ENCODE data around the gene ACER2.

The ACER2 gene

DNA sequence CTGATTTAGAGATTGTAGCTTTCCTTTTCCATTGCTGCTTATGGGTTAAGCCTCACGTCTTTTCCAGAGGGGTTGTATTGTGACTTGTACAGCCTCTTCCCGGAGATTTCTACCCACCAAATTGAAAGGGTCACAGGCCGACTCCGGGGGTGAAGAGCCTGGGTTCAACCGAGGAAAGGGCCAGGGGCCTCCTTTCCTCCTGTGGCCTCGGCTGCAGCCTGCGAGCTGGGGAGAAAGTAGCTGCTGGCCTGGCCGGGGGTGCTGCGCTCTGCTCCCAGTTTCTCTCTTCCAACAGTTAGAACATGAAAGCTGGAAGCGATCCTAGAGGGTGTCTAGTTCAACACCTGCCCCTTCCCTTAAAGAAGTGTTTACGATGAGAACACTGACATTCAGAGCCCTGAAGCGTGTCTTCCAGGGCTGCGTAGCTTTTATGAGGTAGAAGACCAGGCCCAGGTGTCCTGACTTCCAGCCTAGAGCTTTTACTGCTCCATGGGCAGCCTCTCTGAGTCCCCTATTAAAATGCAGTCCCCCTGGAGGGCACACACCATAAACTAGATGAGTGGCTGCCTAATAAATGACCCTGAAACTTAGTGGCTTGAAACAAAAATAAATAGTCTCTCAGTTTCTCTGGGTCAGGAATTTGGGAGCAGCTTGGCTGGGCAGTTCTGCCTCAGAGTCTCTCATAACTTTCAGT lies 56.9 kb downstream of the ACER2 start:
- no peaks in the 10 kb centered on the region for H3K9me3 ChIP-seq (ENCODE audit: control insufficient read depth, low read length)
- no peak overlapping the region for H3K9ac ChIP-seq
- no peak overlapping the region for H2AFZ ChIP-seq
- H3K27me3 ChIP-seq (ENCODE audit: control insufficient read depth, insufficient read depth, low read length): no peaks in the 10 kb centered on the region
- no peak overlapping the region for H3K4me2 ChIP-seq (ENCODE audit: low read length)
- TF ChIP-seq, protein P1, sequence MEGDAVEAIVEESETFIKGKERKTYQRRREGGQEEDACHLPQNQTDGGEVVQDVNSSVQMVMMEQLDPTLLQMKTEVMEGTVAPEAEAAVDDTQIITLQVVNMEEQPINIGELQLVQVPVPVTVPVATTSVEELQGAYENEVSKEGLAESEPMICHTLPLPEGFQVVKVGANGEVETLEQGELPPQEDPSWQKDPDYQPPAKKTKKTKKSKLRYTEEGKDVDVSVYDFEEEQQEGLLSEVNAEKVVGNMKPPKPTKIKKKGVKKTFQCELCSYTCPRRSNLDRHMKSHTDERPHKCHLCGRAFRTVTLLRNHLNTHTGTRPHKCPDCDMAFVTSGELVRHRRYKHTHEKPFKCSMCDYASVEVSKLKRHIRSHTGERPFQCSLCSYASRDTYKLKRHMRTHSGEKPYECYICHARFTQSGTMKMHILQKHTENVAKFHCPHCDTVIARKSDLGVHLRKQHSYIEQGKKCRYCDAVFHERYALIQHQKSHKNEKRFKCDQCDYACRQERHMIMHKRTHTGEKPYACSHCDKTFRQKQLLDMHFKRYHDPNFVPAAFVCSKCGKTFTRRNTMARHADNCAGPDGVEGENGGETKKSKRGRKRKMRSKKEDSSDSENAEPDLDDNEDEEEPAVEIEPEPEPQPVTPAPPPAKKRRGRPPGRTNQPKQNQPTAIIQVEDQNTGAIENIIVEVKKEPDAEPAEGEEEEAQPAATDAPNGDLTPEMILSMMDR (IDR thresholded peaks at IDR 0.05): no peak
- H3K27ac ChIP-seq: no peak overlapping the region
- no peaks in the 10 kb centered on the region for H3K4me1 ChIP-seq
- H3K79me2 ChIP-seq: no peaks in the 10 kb centered on the region
- H3K4me3 ChIP-seq (ENCODE audit: low read depth, low read length): no peak overlapping the region
- no peaks in the 10 kb centered on the region for H3K36me3 ChIP-seq (ENCODE audit: control insufficient read depth, insufficient read depth, low read length)

DNA sequence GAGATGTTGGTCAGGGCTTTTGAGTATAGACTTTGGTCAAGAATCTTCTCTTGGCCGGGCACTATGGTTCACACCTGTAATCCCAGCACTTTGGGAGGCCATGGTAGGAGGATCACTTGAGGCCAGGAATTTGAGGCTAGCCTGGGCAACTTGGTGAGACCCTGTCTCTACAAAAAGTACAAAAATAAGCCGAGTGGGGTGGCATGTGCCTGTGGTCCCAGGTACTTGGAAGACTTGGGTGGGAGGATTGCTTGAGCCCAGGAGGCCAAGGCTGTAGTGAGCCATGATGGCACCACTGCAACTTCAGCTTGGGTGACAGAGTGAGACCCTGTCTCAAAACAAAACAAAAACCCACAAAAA lies 57.5 kb downstream of the ACER2 start:
- Histone ChIP-seq H3K4me2 (ENCODE audit: low read length) (no peak overlapping the region), H3K27ac (no peak overlapping the region), H3K79me2 (no peaks in the 10 kb centered on the region), H3K4me3 (ENCODE audit: low read depth, low read length) (no peak overlapping the region), H3K9me3 (ENCODE audit: control insufficient read depth, low read length) (no peaks in the 10 kb centered on the region), H3K27me3 (ENCODE audit: control insufficient read depth, insufficient read depth, low read length) (no peaks in the 10 kb centered on the region), H3K4me1 (no peaks in the 10 kb centered on the region), H3K36me3 (ENCODE audit: control insufficient read depth, insufficient read depth, low read length) (no peaks in the 10 kb centered on the region), H2AFZ (no peak overlapping the region), H3K9ac (no peak overlapping the region)
- TF ChIP-seq, protein P1 (IDR thresholded peaks at IDR 0.05): no peak

DNA sequence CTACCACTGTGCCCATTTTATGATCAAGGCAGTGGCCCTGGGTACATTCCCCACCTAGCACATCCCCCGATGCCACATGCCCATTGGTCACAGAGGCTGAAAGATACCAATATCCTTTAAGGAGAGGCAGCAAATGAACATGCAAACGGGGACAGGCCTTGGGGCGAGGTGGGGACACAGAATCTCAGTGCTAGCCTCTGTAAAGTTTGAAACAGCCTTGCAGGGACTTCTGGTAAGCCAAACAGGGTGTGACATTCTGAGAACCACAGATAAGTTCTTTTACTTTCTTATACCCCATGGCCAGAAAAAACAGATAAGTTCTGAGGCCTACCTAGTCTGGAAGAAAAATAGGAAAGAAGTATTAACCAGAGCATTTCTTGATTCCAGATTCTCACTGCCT lies 60.5 kb downstream of the ACER2 start:
- Histone ChIP-seq H2AFZ (no peak overlapping the region), H3K9me3 (ENCODE audit: control insufficient read depth, low read length) (no peaks in the 10 kb centered on the region), H3K27me3 (ENCODE audit: control insufficient read depth, insufficient read depth, low read length) (no peaks in the 10 kb centered on the region), H3K79me2 (no peaks in the 10 kb centered on the region), H3K4me2 (ENCODE audit: low read length) (no peak overlapping the region), H3K27ac (no peak overlapping the region), H3K4me3 (ENCODE audit: low read depth, low read length) (no peak overlapping the region), H3K36me3 (ENCODE audit: control insufficient read depth, insufficient read depth, low read length) (no peaks in the 10 kb centered on the region), H3K9ac (no peak overlapping the region), H3K4me1 (no peaks in the 10 kb centered on the region)
- TF ChIP-seq, protein P1 (IDR thresholded peaks at IDR 0.05): no peak

DNA sequence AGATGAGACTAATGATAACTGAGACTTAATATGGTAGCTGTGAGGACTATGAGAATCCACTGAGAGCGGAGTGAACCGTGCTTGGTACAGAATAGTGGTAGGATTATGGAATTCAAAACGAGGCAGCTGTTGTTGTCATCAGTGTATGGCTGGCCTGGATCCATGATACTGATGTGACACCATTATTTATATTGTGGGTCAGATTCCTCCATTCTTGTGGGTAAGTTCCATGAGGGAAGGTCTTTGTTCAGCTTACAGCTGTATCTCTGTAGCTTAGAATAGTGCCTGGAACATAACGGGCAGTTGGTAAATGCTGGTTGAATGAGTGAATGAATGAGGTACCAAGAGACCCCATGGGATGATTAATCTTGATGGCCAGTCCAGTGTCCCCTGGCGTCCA lies 61.8 kb downstream of the ACER2 start:
- no peaks in the 10 kb centered on the region for H3K36me3 ChIP-seq (ENCODE audit: control insufficient read depth, insufficient read depth, low read length)
- H3K9ac ChIP-seq: no peak overlapping the region
- H3K27me3 ChIP-seq (ENCODE audit: control insufficient read depth, insufficient read depth, low read length): no peaks in the 10 kb centered on the region
- H3K4me3 ChIP-seq (ENCODE audit: low read depth, low read length): no peak overlapping the region
- H3K4me2 ChIP-seq (ENCODE audit: low read length): no peak overlapping the region
- no peak overlapping the region for H2AFZ ChIP-seq
- H3K27ac ChIP-seq: no peak overlapping the region
- H3K4me1 ChIP-seq: no peaks in the 10 kb centered on the region
- H3K79me2 ChIP-seq: no peaks in the 10 kb centered on the region
- TF ChIP-seq, protein P1 (IDR thresholded peaks at IDR 0.05): no peak
- no peaks in the 10 kb centered on the region for H3K9me3 ChIP-seq (ENCODE audit: control insufficient read depth, low read length)

DNA sequence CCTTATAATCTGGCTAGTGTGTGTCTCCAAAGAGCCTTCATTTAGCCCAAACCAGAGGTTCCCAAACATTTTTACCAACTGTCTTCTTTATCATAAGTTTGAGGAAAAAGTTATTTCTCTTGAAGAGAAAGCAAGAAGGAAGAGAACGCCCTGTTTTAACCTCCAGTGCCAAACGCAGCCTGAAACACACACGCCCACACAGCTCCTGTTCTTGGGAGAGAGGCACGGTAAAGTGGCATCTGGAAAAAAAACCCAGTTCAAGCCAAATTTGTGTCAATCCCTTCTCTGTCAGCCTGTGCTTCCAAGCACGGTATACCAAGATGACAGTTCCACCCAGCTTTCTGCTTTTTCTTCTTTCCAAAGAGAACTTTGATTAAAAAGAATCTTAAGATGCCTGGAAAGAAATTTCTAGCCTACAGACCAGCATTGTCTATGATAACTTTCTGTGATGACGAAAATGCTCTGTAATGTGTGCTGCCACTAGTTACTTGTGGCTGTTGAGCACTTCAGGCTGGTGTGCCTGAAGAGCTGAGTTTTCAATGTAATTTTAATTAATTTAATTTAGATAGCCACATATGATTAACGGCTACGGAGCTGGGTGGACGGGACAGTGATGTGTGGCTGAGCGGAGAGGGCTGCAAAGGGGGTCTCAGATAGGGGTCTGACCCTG lies 62.3 kb downstream of the ACER2 start:
- Histone ChIP-seq H3K36me3 (ENCODE audit: control insufficient read depth, insufficient read depth, low read length) (no peaks in the 10 kb centered on the region), H2AFZ (no peak overlapping the region), H3K4me3 (ENCODE audit: low read depth, low read length) (no peak overlapping the region), H3K79me2 (no peaks in the 10 kb centered on the region), H3K4me1 (no peaks in the 10 kb centered on the region), H3K27ac (no peak overlapping the region), H3K27me3 (ENCODE audit: control insufficient read depth, insufficient read depth, low read length) (no peaks in the 10 kb centered on the region), H3K9ac (no peak overlapping the region), H3K9me3 (ENCODE audit: control insufficient read depth, low read length) (no peaks in the 10 kb centered on the region), H3K4me2 (ENCODE audit: low read length) (no peak overlapping the region)
- TF ChIP-seq, protein P1 (IDR thresholded peaks at IDR 0.05): no peak

Measured in parathyroid adenoma (tissue), 2 donors.